IPS-NIHi11 (cell line): ENCODE results near the gene ZNF653.

Experiments used
- DNase-seq: peaks from one replicate; pipeline ENCODE4 v3.0.0; 2012; ENCODE audit warnings: mixed read lengths, low spot score

Gene ZNF653

DNA sequence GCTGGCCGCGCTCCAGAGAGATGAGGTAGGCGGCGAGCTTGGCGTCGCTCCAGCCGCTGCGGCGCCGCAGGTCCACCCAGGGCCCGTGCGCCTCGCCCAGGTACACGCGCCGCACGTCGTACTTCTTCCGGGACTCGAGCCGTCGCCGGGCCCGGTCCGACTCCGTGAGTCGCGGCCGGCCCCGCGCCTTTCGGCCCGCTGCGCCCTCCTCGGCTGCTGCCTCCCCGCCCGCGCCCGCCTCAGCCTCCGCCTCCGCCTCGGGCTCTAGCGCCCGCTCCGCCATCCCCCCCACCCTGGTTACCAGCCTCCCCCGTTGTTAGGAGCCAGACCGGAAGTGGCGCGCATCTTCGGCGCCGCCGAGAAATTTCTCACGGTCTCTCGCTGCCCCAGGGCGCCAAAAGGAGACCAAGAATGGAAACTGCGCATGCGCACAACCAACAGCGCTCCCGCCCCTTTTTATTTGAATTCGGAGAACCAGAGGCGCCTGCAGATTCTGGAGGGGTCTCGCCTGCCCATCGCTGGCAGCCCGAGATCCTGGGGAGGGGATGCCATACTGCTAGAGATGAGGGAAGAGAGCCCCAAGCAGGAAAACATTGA is at the start of gene ZNF653:
ZNF653 (minus strand) TSS at position 336 of the 597 bp plus-strand sequence; CDS start at position 283, 53 bp downstream.
- peak; percentile 96 for DNase-seq

- no peak for DNase-seq
Observed at GRCh38 chr19:11555246-11555645, 49.6 kb upstream of the ZNF653 start.

GRCh38 chr19:11554160-11554559 is 48.5 kb upstream of the ZNF653 start:
- no peak for DNase-seq

DNA sequence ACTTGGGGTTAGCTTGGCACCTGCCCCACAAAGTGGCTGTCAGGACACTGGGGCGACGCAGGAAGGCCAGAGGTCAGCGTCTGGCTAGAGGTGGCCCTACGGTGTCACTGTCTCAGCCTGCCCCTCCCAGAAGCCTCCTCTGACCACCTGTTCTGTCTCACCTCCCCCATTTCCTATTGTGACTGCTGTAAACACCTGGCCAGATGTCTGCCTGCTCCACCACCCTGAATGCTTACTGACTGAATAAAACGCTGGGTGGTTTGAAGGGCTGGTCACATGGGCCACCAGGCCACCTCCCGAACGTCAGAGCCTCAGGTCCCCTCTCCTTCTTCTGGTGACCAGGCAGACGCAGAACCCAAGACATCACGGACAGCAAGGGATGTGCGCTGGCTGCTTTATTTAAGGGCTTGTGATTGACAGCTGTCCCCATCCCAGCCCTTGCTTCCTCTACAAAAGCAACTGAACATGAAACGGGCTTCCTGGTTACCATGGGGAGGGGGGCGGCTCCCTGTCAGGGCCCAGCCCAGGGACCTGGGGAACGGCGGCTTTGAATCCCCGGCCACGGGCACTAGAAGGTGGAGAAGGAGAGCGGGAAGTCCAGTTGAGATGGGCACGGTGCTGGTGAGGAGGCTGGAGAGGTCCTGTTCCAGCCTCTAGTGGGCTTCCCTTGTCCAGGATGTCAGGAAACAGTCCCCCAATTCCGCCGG is 47.2 kb upstream of the ZNF653 start:
- DNase-seq: no peak

GRCh38 chr19:11551603-11552235 is 46.1 kb upstream of the ZNF653 start:
- peak; percentile 85 for DNase-seq

- DNase-seq: no peak
Observed at GRCh38 chr19:11550265-11550664, 44.6 kb upstream of the ZNF653 start.

- DNase-seq: no peak
Observed at GRCh38 chr19:11549386-11549953, 43.8 kb upstream of the ZNF653 start.

DNA sequence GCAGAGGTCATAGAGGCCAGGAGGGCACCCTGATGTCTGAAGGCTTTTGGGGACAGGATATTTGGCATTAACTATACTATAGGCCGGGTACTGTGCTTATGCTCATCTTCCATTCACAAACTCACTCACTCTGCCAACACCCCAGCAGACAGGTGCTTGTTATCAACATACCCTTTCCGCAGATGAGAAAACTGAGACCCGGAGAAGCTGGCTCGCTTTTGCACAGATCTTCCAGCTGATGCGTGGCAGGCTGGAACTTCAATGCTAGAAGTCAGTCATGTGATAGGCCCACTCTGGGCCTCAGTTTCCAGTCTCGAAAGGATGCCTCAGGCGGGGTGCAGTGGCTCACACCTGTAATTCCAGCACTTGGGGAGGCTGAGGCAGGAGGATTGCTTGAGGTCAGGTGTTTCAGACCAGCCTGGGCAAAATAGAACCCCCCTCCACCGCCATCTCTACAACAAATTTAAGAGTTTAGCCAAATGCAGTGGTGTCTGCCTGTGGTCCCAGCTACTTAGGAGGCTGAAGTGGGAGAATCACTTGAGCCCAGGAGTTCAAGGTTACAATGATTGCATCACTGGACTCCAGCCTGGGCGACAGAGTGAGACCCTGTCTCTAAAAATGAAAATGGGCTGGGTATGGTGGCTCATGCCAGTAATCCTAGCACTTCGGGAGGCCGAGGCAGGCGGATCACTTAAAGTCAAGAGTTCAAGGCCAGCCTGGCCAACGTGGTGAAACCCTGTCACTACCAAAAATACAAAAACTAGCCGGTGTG is 42.5 kb upstream of the ZNF653 start:
- DNase-seq: no peak

DNA sequence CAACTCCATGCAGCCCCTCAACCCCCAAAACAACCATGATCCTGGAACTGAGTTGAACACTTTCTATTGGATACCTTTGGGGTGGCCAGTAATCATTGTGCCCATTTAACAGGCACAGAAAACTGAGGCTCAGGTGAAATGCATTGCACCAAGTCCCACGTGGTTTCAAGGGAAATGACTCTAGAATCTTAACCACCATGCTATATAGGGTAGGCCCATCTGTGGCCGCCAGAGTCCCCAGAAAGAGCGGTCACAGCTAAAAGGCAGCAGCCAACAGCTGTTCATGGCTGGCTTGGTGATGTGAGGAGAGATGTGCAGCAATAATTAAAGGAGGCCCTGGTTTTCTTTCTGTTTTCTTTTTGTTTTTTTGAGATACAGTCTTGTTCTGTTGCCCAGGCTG is 35.6 kb upstream of the ZNF653 start:
- no peak for DNase-seq

- DNase-seq: no peak
Observed at GRCh38 chr19:11540645-11541044, 35.0 kb upstream of the ZNF653 start.

DNA sequence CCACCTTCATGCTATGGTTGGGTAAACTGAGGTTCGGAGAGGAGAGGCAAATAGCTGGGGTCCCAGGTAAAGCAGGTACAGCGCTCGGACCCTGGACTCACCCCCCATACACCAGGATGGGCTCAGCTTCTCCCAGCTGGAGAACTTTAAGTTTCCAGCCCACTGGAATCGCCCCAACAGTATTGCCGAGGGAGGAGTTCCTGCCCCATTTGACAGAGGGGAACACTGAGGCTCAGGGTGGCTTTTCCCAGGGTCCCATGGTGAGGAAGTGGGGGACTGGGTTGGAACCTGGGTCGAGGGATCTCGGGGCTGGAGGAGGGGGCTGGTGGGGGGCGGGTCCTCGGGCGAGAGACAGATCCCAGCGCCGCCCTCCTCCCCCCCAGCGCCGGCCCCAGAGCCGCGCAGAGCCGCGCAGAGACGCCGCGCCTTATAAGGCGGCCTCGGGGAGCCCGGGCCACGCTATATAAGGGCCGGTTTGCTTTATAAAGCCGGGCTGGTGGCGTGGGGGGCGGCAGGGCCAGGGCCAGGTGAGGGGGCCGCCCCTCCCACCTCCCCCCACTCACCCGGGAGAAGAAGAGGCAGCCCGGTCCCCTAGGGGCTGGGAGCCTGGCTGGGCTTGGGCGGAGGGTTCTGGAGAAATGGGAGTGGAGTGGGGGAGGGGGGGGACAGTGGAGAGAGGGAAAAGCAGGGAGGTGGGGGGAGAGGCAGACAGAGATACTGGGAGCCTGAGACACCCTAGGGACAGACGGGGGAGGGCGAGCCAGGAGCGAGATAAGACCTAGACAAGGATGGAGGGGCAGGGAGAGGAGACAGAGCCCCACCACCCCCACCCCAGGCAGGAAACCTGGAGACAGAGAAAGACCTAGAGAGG is 34.1 kb upstream of the ZNF653 start:
- peak; percentile 80 for DNase-seq

GRCh38 chr19:11538232-11539036 is 32.8 kb upstream of the ZNF653 start, which contains the start of gene CNN1:
Gene CNN1 (plus strand): TSS chr19:11538851. CDS start chr19:11538928, 77 bp downstream.
- peak; percentile 85 for DNase-seq

GRCh38 chr19:11535792-11536595 is 30.4 kb upstream of the ZNF653 start:
- DNase-seq: peak; percentile 91

- no peak for DNase-seq
Observed at GRCh38 chr19:11534948-11535347, 29.3 kb upstream of the ZNF653 start.

- DNase-seq: no peak
Observed at GRCh38 chr19:11534538-11534937, 28.9 kb upstream of the ZNF653 start.

DNA sequence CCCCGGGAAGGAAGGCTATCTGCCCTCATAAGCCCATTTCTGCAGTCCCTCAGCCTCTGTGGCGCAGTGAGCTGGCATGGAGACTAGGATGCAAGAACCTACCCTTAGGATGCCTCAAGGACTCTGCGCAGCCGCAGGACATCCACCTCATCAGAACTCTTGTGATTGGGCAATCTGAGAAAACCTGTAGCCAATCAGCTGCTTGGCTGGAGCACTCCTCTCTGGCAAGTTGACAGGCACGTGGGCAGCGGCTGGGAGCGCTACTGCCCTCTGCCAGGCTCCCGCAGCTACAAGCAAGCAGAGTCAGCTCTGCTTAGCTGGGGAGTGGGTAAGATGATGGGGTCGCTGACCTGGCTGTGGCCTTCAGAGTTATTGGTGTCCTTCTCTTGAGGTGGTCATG is 24.8 kb upstream of the ZNF653 start:
- peak; percentile 89 for DNase-seq

GRCh38 chr19:11528551-11529341 is 23.1 kb upstream of the ZNF653 start, which contains the start of gene ECSIT:
Gene ECSIT (minus strand): TSS chr19:11529134. CDS start chr19:11519170, 9,964 bp downstream.
- peak; percentile 90 for DNase-seq

GRCh38 chr19:11519138-11519537 is 13.5 kb upstream of the ZNF653 start:
- no peak for DNase-seq
